ENCODE data around the gene B3GAT1. TPM values are rescaled to one million over a fixed set of nuclear protein-coding genes. Genes with fewer than 3 reads are reported as not detected.
A peak's percentile ranks its signal among the peaks of the same experiment; 100 is the strongest.

The B3GAT1 gene
- total RNA-seq, 1 experiment from 2014 or later = not detected

GRCh38 chr11:134333312-134333711 lies 78.7 kb downstream of the B3GAT1 start (continued):
- no peak for TF ChIP-seq CTCF (IDR thresholded peaks at IDR 0.05 in 2 of 3, conservative IDR thresholded peaks at IDR 0.05 in 1 of 3; ENCODE audit: borderline replicate concordance in 1 of 3, insufficient read depth in 1 of 3, low read depth in 2 of 3, low read length in 2 of 3)

DNA sequence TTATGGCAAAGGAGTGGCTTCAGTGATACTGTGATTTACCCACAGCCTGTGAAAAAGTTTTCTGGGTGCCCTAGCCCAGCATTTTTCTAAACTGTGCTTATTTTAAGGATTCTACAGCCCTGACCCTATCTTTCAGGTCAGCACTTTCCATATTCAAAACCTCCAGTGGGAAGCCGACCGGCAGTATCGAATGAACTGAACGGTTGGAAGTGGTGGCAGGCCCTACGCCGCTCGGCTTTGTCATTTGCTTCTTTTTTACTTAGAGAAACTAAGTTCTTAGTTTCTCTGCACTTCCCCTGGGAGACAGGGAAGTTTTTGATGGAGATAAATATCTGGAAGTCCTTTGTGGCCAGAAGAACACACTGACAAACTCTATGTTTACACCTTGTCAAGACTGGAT lies 79.3 kb downstream of the B3GAT1 start:
- POLR2A ChIA-PET = no interaction called here
- Histone ChIP-seq H3K4me1 (ENCODE audit: control insufficient read depth in 1 of 2, insufficient read depth in 2 of 2, low read length in 2 of 2) (peaks cover 17 to 38% of the 10 kb centered on the region in 2 experiments; a peak in 3 of 4 replicates), H2AFZ (ENCODE audit: low read depth, low read length, poor library complexity, severe bottlenecking) (no peak overlapping the region), H3K4me2 (ENCODE audit: low read length) (peak overlapping the region; percentile 93), H3K9me3 (ENCODE audit: control insufficient read depth in 1 of 2, insufficient read depth in 1 of 2, low read depth in 1 of 2, low read length in 2 of 2) (no peaks in the 10 kb centered on the region), H3K27ac (ENCODE audit: low read depth, low read length) (no peak overlapping the region), H3K9ac (ENCODE audit: low read length) (peak overlapping the region; percentile 72), H3K79me2 (ENCODE audit: insufficient read depth, low read length) (0 out of 2 replicates have a peak, but pooled peaks cover 4% of the 10 kb centered on the region), H3K4me3 (replicated peaks in 1 of 2; ENCODE audit: low read depth in 1 of 2, low read length in 2 of 2) (peak overlapping the region; percentile 67 to 71), H3K36me3 (ENCODE audit: control insufficient read depth in 1 of 2, insufficient read depth in 2 of 2, low read length in 2 of 2) (no peaks in the 10 kb centered on the region), H3K9me2 (ENCODE audit: insufficient read depth) (no peaks in the 10 kb centered on the region), H3K27me3 (ENCODE audit: insufficient read depth, low read length) (no peaks in the 10 kb centered on the region), H4K20me1 (ENCODE audit: insufficient read depth) (no peaks in the 10 kb centered on the region)
- intact Hi-C loops (cut with micrococcal nuclease) = loop anchor here (2.0 to 10.0 kb wide), 2 partner anchors 108 to 322 kb away; partner anchors contain the start of gene VPS26B
- BruUV-seq (replicated peaks) = TSS peak; percentile 39
- CTCF ChIA-PET = no interaction called here
- ATAC-seq = no peak
- DNase-seq (ENCODE audit: low read depth, low spot score) = no peak
- RAD21 ChIA-PET (ENCODE audit: low non-redundant PET in 1 of 2, low total read pairs in 2 of 2, uncharacterized antibody in 2 of 2, unreplicated experiment in 2 of 2) = no interaction called here
- TF ChIP-seq CTCF (IDR thresholded peaks at IDR 0.05 in 2 of 3, conservative IDR thresholded peaks at IDR 0.05 in 1 of 3; ENCODE audit: borderline replicate concordance in 1 of 3, insufficient read depth in 1 of 3, low read depth in 2 of 3, low read length in 2 of 3) (no peak), CBX3 (IDR thresholded peaks at IDR 0.05; ENCODE audit: low read depth) (no peak), JUND (IDR thresholded peaks at IDR 0.05) (no peak), SP1 (IDR thresholded peaks at IDR 0.05; ENCODE audit: low read depth) (no peak), ZFX (IDR thresholded peaks at IDR 0.05) (no peak), ELF1 (IDR thresholded peaks at IDR 0.05; ENCODE audit: borderline replicate concordance, low read depth) (no peak), EGR1 (IDR thresholded peaks at IDR 0.05; ENCODE audit: low read depth) (no peak), TCF7L2 (IDR thresholded peaks at IDR 0.05; ENCODE audit: borderline replicate concordance, extremely low read depth, insufficient read depth, insufficient read length) (no peak), RAD21 (IDR thresholded peaks at IDR 0.05; ENCODE audit: low read depth) (no peak), MAX (IDR thresholded peaks at IDR 0.05) (no peak), SIN3A (IDR thresholded peaks at IDR 0.05; ENCODE audit: low read depth) (no peak)

Measured in HCT116 (cell line).